Measurements from ENCODE around the gene OXCT2. TPM values are rescaled to one million over a fixed set of nuclear protein-coding genes. Genes with fewer than 3 reads are reported as not detected.

Gene OXCT2
- polyA plus RNA-seq, 3 donors from 2014 or later: 0.24 TPM; not detected in 2

DNA sequence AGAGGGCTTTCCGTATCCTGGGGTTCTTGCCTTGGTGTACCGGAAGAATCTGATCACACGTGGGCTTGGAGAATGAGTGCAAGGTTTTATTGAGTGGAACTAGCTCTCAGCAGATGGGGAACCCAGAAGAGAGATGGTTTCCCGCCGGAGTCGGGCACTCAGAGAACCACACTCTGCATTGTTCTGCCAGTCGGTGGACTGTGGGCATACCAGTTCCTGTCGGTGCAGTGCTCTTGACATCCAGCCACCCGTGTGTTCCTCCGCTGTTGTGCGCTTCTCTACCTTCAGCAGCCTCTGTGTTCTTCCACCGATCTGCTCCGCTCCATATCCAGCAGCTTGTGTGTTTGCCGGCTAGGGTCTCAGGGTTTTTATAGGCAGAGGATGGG, 43.2 kb downstream of the OXCT2 start:
- Mint-ChIP-seq H3K27ac (peak overlapping the region in 1 of 6 donors; percentile 22), H3K36me3 (peaks cover 0 to 9% (median 0%) of the 10 kb centered on the region in 3 donors), H3K9me3 (no peaks in the 10 kb centered on the region), H3K27me3 (ENCODE audit: low read depth in 3 of 3) (peaks cover 16 to 30% (median 23%) of the 10 kb centered on the region in 3 donors), H3K4me3 (peak overlapping the region in 2 of 5 donors; percentile 14 to 56), H3K4me1 (peaks cover 6 to 14% of the 10 kb centered on the region in 2 donors)
- DNase-seq: no peak

DNA sequence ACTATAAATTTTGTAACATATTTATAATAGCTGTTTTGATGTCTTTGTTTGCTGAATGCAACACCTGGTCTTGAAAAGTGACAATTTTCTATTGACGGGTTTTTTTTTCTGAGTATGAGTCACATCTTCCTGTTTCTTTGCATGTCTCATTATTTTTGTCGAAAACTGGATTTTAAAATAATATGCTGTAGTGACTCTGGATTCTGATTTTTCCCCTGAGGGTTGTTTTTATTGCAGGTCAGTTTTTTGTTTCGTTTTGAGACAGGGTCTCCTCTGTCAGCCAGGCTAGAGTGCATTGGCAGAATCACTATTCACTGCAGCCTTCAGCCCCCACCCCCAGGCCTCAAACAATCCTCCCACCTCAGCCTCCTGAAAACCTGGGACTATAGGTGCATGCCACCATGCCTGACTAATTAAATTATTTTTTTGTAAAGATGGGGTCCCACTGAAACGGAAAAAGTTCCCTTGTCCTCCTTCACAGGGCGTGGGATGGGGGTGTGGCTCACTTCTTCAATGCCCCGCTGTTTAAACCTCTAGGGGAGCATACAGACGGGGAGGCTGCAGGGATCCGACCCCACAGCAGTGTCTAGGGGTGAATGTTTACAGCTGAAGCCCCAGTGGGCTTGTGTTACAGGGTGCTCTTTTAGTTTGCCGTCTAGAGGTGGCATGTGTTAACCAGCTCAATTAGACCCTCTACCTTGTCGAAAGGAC, 43.8 kb downstream of the OXCT2 start:
- Mint-ChIP-seq H3K9me3 (no peaks in the 10 kb centered on the region), H3K27me3 (ENCODE audit: low read depth in 3 of 3) (peaks cover 16 to 30% (median 23%) of the 10 kb centered on the region in 3 donors), H3K4me1 (peaks cover 6 to 14% of the 10 kb centered on the region in 2 donors), H3K27ac (no peak overlapping the region), H3K4me3 (peak overlapping the region in 1 of 5 donors; percentile 41), H3K36me3 (peaks cover 0 to 9% (median 0%) of the 10 kb centered on the region in 3 donors)
- DNase-seq: no peak

GRCh38 chr1:39726600-39726999, 44.5 kb downstream of the OXCT2 start:
- peaks cover 16 to 30% (median 23%) of the 10 kb centered on the region in 3 donors for H3K27me3 Mint-ChIP-seq (ENCODE audit: low read depth in 3 of 3)

DNA sequence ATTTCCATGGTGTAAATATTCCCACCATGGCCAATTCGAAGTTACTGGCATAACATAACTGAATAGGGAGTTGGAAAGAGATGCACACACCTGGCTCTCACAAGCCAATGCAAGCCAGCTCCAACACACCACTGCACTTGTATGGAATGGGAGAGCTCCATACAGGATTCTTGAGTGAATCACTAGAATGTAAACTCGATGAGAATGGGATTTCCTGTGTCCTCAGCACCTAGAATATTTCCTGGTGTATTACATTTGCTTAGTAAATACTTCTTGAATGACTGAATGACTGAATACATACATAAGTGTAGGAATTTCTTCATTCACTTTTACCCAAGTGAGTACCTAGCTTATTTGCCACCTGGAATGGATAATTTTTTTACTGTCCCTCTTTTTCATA, 48.7 kb downstream of the OXCT2 start:
- H3K4me3 Mint-ChIP-seq: no peak overlapping the region
- H3K4me1 Mint-ChIP-seq: peaks cover 2 to 6% of the 10 kb centered on the region in 2 donors
- H3K27me3 Mint-ChIP-seq (ENCODE audit: low read depth in 3 of 3): peaks cover 11 to 14% (median 12%) of the 10 kb centered on the region in 3 donors
- H3K9me3 Mint-ChIP-seq: no peaks in the 10 kb centered on the region
- H3K36me3 Mint-ChIP-seq: peaks cover 0 to 4% (median 0%) of the 10 kb centered on the region in 3 donors
- no peak overlapping the region for H3K27ac Mint-ChIP-seq
- no peak for DNase-seq

More at GRCh38 chr1:39726600-39726999, 44.5 kb downstream of the OXCT2 start:
- H3K9me3 Mint-ChIP-seq: no peaks in the 10 kb centered on the region
- no peak overlapping the region for H3K4me3 Mint-ChIP-seq
- H3K27ac Mint-ChIP-seq: no peak overlapping the region
- peaks cover 0 to 9% (median 0%) of the 10 kb centered on the region in 3 donors for H3K36me3 Mint-ChIP-seq
- DNase-seq: no peak
- peaks cover 6 to 14% of the 10 kb centered on the region in 2 donors for H3K4me1 Mint-ChIP-seq

DNA sequence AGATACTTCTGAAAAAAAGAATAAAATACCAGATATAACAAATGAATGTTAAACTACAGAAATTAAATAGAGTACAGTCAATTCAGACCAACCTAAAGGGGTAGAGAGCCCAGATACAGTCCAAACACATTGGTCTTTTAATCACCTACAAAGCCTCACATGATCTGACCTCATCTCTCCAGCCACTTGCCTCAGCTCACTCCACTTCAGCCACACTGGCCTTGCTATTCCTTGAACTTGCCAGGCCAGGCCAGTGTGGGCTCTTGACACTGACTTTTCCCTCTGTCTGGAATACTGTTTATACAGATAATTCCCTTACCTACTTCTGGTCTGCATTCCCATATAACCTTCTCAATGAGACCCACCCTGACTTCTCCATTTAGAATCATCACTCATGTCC, 49.5 kb downstream of the OXCT2 start:
- Mint-ChIP-seq H3K36me3 (peaks cover 0 to 4% (median 0%) of the 10 kb centered on the region in 3 donors), H3K27me3 (ENCODE audit: low read depth in 3 of 3) (peaks cover 6 to 10% (median 9%) of the 10 kb centered on the region in 3 donors), H3K4me3 (no peak overlapping the region), H3K9me3 (no peaks in the 10 kb centered on the region), H3K27ac (no peak overlapping the region), H3K4me1 (no peaks in the 10 kb centered on the region)
- DNase-seq: no peak

- H3K4me3 Mint-ChIP-seq: no peak overlapping the region
- peak; percentile 57 to 68 (median 57) for DNase-seq
- H3K36me3 Mint-ChIP-seq: peaks cover 0 to 4% (median 0%) of the 10 kb centered on the region in 3 donors
- H3K27me3 Mint-ChIP-seq (ENCODE audit: low read depth in 3 of 3): peaks cover 8 to 13% (median 8%) of the 10 kb centered on the region in 3 donors
- no peaks in the 10 kb centered on the region for H3K9me3 Mint-ChIP-seq
- no peak overlapping the region for H3K27ac Mint-ChIP-seq
- no peaks in the 10 kb centered on the region for H3K4me1 Mint-ChIP-seq
Observed at GRCh38 chr1:39720094-39720999, 50.8 kb downstream of the OXCT2 start.

Other genes with a start within 250 kb of the OXCT2 start
- 10 to 100 TPM in 1 of 3 donors, 1 to 10 TPM in 2; 3.6 to 15.3 (median 8.0) TPM for gene PABPC4, start 194.6 kb downstream of the OXCT2 start, polyA plus RNA-seq
- not detected for gene HEYL, start 131.7 kb downstream of the OXCT2 start, polyA plus RNA-seq
- not detected for gene NT5C1A, start 99.2 kb downstream of the OXCT2 start, polyA plus RNA-seq
- under 1 TPM in 2 of 3 donors, not detected in 1; 0.04 to 0.13 TPM for gene HPCAL4, start 79.9 kb downstream of the OXCT2 start, polyA plus RNA-seq
- 100 to 1,000 TPM in 2 of 3 donors, 10 to 100 TPM in 1; 99.6 to 177 (median 133) TPM for gene PPIE, start 32.5 kb downstream of the OXCT2 start, polyA plus RNA-seq
- under 1 TPM; 0.09 to 0.31 (median 0.16) TPM for gene BMP8B, start 17.5 kb upstream of the OXCT2 start, polyA plus RNA-seq
- 1 to 10 TPM; 6.5 to 9.0 (median 8.5) TPM for gene TRIT1, start 112.2 kb upstream of the OXCT2 start, polyA plus RNA-seq
- 1 to 10 TPM in 2 of 3 donors, under 1 TPM in 1; 0.83 to 4.0 (median 2.9) TPM for gene MYCL, start 130.6 kb upstream of the OXCT2 start, polyA plus RNA-seq
- gene MFSD2A, start 183.8 kb upstream of the OXCT2 start, polyA plus RNA-seq: 1 to 10 TPM in 1 of 3 donors, under 1 TPM in 2; 0.29 to 4.2 (median 0.38) TPM